Retinal pigment epithelial cell (primary cell): Measurements from ENCODE around the gene BCO1.

Experiments used
- DNase-seq: peaks from one replicate; pipeline ENCODE4 v3.0.0-alpha.2; 2010; ENCODE audit warnings: low read depth
- H3K4me3 ChIP-seq: 2 replicates; pipeline ENCODE4 v1.5.1; 2011; ENCODE audit warnings: mild to moderate bottlenecking, low read length, control low read depth, moderate library complexity
- TF ChIP-seq, protein P1 (sequence below): conservative IDR thresholded peaks from 2 replicates; pipeline ENCODE4 v1.5.1; 2011; ENCODE audit warnings: low read depth, low read length, control low read depth, inconsistent platforms

Gene BCO1

DNA sequence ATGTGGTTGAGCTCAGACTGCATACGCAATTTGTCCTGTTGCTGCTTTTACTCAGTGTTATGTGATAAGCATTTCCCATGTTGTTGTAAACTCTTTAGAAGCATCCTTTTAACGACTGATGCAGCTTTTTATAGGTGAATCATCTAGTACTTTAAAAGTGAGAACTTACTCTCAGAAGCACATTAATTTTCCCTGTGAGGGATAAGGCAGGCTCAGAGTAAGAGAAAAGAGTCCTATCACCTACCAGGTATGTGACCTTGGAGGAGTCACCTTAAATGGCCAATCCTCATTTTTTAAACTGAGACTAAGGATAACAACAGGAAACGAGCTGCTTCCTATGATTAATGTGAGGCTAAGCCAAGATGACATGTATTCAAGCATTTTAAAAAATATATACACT is 41.9 kb downstream of the BCO1 start:
- TF ChIP-seq, protein P1, sequence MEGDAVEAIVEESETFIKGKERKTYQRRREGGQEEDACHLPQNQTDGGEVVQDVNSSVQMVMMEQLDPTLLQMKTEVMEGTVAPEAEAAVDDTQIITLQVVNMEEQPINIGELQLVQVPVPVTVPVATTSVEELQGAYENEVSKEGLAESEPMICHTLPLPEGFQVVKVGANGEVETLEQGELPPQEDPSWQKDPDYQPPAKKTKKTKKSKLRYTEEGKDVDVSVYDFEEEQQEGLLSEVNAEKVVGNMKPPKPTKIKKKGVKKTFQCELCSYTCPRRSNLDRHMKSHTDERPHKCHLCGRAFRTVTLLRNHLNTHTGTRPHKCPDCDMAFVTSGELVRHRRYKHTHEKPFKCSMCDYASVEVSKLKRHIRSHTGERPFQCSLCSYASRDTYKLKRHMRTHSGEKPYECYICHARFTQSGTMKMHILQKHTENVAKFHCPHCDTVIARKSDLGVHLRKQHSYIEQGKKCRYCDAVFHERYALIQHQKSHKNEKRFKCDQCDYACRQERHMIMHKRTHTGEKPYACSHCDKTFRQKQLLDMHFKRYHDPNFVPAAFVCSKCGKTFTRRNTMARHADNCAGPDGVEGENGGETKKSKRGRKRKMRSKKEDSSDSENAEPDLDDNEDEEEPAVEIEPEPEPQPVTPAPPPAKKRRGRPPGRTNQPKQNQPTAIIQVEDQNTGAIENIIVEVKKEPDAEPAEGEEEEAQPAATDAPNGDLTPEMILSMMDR: no peak
- DNase-seq: no peak

GRCh38 chr16:81283044-81283443 is 44.6 kb downstream of the BCO1 start:
- H3K4me3 ChIP-seq: no peak overlapping the region
- DNase-seq: no peak
- TF ChIP-seq, protein P1: no peak

More for the DNA sequence above, 41.9 kb downstream of the BCO1 start:
- H3K4me3 ChIP-seq: no peak overlapping the region

- DNase-seq: no peak
- TF ChIP-seq, protein P1: no peak
- no peak overlapping the region for H3K4me3 ChIP-seq
Observed at GRCh38 chr16:81284995-81285600, 46.6 kb downstream of the BCO1 start.

DNA sequence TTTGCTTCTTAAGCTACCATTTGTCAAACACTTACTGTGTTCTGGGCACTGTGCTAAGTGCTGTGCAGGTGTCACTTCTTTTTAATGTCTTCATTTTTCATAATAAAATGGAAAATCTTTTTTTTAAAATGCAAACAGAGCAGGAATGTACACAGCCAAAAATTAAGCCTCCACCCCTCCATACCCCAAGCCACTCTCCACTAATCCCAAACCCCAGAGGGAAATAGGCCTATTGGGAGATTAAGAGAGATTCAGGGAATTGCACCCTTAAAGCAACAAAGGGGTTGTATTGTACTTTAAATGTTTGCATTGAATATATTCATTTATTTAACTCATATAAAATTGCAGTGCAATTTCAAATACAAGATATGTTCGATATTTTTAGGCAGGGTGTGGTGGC is 47.7 kb downstream of the BCO1 start:
- no peak overlapping the region for H3K4me3 ChIP-seq
- TF ChIP-seq, protein P1: no peak
- no peak for DNase-seq

DNA sequence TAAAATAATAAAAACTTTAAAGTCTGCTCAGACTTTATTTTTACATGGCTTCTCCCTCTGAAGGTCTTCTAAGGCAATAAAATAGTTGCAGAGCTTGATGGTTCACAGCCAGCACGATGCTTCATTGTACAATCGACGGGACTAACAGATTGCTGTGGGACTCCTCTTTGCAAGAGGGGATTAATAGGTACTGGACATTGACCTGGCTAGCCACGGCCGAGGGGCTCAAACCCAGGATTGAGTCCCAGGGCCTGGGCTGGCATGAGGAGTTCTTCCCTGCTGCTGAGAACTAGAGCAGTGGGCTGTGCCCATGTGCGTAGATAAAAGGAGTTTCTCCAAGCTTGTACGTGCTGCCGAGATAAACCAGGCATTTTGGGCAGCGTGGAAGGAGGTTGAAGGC is 52.6 kb downstream of the BCO1 start:
- DNase-seq: no peak
- TF ChIP-seq, protein P1: no peak

GRCh38 chr16:81292936-81293335 is 54.4 kb downstream of the BCO1 start:
- H3K4me3 ChIP-seq: no peak overlapping the region
- TF ChIP-seq, protein P1: no peak
- no peak for DNase-seq

More for the DNA sequence above, 52.6 kb downstream of the BCO1 start:
- H3K4me3 ChIP-seq: no peak overlapping the region

GRCh38 chr16:81293909-81294802 is 55.7 kb downstream of the BCO1 start:
- TF ChIP-seq, protein P1: no peak
- DNase-seq: no peak
- H3K4me3 ChIP-seq: no peak overlapping the region
